ENCODE data around the gene PLPPR1. TPM values are rescaled to one million over a fixed set of nuclear protein-coding genes. Genes with fewer than 3 reads are reported as not detected.
A peak's percentile ranks its signal among the peaks of the same experiment; 100 is the strongest.

Gene PLPPR1
- total and polyA plus RNA-seq, 2 of the 13 experiments (the other 11 are each of a cell fraction or from before 2014, with no cell fraction given): 16.0 to 84.7 TPM

DNA sequence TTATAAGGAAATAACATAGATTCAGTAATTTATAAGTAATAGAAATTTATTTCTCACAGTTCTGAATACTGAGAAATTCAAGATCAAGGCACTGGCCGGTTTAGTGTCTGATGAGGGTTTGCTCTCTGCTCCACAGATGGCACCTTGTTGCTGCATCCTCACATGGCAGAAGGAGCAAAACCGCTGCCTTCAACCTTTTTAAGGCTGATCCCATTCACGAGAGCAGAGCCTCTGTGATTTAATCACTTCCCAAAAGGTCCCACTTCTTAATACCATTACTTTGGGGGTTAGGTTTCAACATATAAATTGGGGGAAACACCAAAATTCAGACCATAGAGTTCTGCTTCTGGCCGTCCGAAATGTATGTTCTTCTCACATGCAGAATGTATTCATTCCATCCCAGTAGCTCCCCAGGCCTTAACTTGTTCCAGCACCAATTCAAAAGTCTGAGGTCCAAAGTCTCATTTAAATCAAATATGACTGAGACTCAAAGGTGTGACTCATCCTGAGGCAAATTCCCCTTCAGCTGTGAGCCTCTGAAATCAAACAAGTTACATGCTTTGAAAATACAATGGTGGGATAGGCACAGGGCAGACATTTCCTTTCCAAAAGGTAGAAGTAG, 325.7 kb downstream of the PLPPR1 start (continued):
- TF ChIP-seq IKZF4 (CRISPR knock-in tag; IDR thresholded peaks at IDR 0.05; ENCODE audit: borderline replicate concordance, low read depth, not compliant biosample characterization) (peak; percentile 13), ZNF501 (CRISPR knock-in tag; IDR thresholded peaks at IDR 0.05) (no peak), MEIS2 (CRISPR knock-in tag; IDR thresholded peaks at IDR 0.05) (0 out of 2 replicates have a peak, but pooled peaks have one; percentile 29), POGZ (CRISPR knock-in tag; IDR thresholded peaks at IDR 0.05) (peak; percentile 89), ZZZ3 (CRISPR knock-in tag; IDR thresholded peaks at IDR 0.05; ENCODE audit: borderline replicate concordance) (no peak), ZNF615 (CRISPR knock-in tag; IDR thresholded peaks at IDR 0.05; ENCODE audit: borderline replicate concordance) (no peak), ZNF766 (CRISPR knock-in tag; IDR thresholded peaks at IDR 0.05; ENCODE audit: borderline replicate concordance) (0 out of 2 replicates have a peak, but pooled peaks have one; percentile 14), KDM6A (CRISPR knock-in tag; IDR thresholded peaks at IDR 0.05; ENCODE audit: low read depth) (peak; percentile 94), MIXL1 (CRISPR knock-in tag; IDR thresholded peaks at IDR 0.05) (peak; percentile 96), ELF1 (CRISPR knock-in tag; IDR thresholded peaks at IDR 0.05) (peak; percentile 47; the same call in 1 of the 2 replicates)
- TF ChIP-seq, protein P1, sequence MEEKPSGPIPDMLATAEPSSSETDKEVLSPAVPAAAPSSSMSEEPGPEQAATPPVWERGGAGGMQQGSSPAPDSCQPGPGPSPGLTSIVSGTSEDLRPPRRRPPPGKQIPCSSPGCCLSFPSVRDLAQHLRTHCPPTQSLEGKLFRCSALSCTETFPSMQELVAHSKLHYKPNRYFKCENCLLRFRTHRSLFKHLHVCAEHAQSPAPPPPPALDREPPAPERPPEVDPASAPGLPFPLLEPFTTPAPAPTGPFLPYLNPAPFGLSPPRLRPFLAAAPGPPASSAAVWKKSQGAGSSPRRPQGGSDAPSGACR (CRISPR knock-in tag; IDR thresholded peaks at IDR 0.05): peak; percentile 96
- TF ChIP-seq, protein P2, sequence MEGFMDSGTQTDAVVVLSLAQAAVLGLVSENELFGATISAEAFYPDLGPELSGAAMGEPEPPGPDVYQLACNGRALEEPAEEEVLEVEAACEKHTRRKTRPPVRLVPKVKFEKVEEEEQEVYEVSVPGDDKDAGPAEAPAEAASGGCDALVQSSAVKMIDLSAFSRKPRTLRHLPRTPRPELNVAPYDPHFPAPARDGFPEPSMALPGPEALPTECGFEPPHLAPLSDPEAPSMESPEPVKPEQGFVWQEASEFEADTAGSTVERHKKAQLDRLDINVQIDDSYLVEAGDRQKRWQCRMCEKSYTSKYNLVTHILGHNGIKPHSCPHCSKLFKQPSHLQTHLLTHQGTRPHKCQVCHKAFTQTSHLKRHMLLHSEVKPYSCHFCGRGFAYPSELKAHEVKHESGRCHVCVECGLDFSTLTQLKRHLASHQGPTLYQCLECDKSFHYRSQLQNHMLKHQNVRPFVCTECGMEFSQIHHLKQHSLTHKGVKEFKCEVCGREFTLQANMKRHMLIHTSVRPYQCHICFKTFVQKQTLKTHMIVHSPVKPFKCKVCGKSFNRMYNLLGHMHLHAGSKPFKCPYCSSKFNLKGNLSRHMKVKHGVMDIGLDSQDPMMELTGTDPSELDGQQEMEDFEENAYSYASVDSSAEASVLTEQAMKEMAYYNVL (CRISPR knock-in tag; IDR thresholded peaks at IDR 0.05; ENCODE audit: borderline replicate concordance): peak; percentile 19; the same call in 1 of the 2 replicates
- TF ChIP-seq, protein P3, sequence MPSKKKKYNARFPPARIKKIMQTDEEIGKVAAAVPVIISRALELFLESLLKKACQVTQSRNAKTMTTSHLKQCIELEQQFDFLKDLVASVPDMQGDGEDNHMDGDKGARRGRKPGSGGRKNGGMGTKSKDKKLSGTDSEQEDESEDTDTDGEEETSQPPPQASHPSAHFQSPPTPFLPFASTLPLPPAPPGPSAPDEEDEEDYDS (CRISPR knock-in tag; IDR thresholded peaks at IDR 0.05): peak; percentile 73; the same call in 1 of the 2 replicates
- TF ChIP-seq, protein P4, sequence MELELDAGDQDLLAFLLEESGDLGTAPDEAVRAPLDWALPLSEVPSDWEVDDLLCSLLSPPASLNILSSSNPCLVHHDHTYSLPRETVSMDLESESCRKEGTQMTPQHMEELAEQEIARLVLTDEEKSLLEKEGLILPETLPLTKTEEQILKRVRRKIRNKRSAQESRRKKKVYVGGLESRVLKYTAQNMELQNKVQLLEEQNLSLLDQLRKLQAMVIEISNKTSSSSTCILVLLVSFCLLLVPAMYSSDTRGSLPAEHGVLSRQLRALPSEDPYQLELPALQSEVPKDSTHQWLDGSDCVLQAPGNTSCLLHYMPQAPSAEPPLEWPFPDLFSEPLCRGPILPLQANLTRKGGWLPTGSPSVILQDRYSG (CRISPR knock-in tag; IDR thresholded peaks at IDR 0.05): no peak
- TF ChIP-seq, protein P5, sequence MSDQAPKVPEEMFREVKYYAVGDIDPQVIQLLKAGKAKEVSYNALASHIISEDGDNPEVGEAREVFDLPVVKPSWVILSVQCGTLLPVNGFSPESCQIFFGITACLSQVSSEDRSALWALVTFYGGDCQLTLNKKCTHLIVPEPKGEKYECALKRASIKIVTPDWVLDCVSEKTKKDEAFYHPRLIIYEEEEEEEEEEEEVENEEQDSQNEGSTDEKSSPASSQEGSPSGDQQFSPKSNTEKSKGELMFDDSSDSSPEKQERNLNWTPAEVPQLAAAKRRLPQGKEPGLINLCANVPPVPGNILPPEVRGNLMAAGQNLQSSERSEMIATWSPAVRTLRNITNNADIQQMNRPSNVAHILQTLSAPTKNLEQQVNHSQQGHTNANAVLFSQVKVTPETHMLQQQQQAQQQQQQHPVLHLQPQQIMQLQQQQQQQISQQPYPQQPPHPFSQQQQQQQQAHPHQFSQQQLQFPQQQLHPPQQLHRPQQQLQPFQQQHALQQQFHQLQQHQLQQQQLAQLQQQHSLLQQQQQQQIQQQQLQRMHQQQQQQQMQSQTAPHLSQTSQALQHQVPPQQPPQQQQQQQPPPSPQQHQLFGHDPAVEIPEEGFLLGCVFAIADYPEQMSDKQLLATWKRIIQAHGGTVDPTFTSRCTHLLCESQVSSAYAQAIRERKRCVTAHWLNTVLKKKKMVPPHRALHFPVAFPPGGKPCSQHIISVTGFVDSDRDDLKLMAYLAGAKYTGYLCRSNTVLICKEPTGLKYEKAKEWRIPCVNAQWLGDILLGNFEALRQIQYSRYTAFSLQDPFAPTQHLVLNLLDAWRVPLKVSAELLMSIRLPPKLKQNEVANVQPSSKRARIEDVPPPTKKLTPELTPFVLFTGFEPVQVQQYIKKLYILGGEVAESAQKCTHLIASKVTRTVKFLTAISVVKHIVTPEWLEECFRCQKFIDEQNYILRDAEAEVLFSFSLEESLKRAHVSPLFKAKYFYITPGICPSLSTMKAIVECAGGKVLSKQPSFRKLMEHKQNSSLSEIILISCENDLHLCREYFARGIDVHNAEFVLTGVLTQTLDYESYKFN (CRISPR knock-in tag; conservative IDR thresholded peaks at IDR 0.05): peak; percentile 99
- TF ChIP-seq, protein P6, sequence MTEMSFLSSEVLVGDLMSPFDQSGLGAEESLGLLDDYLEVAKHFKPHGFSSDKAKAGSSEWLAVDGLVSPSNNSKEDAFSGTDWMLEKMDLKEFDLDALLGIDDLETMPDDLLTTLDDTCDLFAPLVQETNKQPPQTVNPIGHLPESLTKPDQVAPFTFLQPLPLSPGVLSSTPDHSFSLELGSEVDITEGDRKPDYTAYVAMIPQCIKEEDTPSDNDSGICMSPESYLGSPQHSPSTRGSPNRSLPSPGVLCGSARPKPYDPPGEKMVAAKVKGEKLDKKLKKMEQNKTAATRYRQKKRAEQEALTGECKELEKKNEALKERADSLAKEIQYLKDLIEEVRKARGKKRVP (CRISPR knock-in tag; IDR thresholded peaks at IDR 0.05): no peak
- TF ChIP-seq, protein P7, sequence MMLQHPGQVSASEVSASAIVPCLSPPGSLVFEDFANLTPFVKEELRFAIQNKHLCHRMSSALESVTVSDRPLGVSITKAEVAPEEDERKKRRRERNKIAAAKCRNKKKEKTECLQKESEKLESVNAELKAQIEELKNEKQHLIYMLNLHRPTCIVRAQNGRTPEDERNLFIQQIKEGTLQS (CRISPR knock-in tag; IDR thresholded peaks at IDR 0.05): peak; percentile 98
- TF ChIP-seq, protein P8, sequence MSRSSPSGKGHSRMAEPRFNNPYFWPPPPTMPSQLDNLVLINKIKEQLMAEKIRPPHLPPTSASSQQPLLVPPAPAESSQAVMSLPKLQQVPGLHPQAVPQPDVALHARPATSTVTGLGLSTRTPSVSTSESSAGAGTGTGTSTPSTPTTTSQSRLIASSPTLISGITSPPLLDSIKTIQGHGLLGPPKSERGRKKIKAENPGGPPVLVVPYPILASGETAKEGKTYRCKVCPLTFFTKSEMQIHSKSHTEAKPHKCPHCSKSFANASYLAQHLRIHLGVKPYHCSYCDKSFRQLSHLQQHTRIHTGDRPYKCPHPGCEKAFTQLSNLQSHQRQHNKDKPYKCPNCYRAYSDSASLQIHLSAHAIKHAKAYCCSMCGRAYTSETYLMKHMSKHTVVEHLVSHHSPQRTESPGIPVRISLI (CRISPR knock-in tag; IDR thresholded peaks at IDR 0.05; ENCODE audit: borderline replicate concordance): peak; percentile 41; the same call in 1 of the 2 replicates
